KOPT-K1 (cell line): ENCODE data around the gene PPP3R1.
"Not testable (repeated sequence)": the region's sequence is repeated elsewhere in the genome, so short reads cannot be mapped to it uniquely, and the experiment has no call there.

ENCODE experiments used
- H3K27ac ChIP-seq: fragments of 200-600 bp; sonication (generic); 2 replicates; pipeline ENCODE4 v1.5.1; 2016; ENCODE audit warnings: antibody characterized with exemption, mild to moderate bottlenecking, low read depth, low read length; ENCODE audit not compliant: poor library complexity, severe bottlenecking
- H3K36me3 ChIP-seq: fragments of 200-600 bp; sonication (generic); 2 replicates; pipeline ENCODE4 v1.5.1; 2017; ENCODE audit warnings: antibody characterized with exemption, mild to moderate bottlenecking, low read length, moderate library complexity; ENCODE audit not compliant: insufficient read depth
- H3K9me3 ChIP-seq: fragments of 200-600 bp; sonication (generic); 2 replicates; pipeline ENCODE4 v1.5.1; 2017; ENCODE audit warnings: antibody characterized with exemption, low read length, mild to moderate bottlenecking; ENCODE audit not compliant: insufficient read depth, poor library complexity, severe bottlenecking

PPP3R1 gene

DNA sequence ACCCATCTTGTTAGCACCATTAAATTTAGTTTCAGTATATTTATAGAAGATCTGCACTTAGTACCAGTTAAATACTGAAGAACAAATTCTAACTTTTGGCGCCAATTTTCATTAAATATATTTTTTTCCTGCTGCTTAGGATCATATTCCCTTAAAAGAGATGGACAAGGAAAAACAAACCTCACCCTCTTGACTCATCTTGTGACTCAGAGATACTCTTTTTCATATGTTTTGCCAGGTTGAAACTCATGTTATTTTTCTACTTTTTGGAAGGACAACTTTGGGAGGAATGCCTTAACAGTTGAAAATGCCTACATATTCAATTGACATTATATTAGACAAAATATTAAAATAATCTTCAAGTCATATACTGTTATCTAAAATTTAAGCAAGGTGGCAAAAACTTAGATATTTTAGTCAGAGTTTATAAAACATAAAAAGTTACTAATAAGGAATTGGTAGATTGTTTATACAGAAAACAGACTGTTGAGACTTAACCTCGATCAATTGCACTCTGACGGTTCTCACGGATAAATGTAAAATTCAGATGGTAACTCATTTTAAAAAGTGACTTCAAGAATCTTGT lies 58.5 kb downstream of the PPP3R1 start:
- H3K9me3 ChIP-seq: no peaks in the 10 kb centered on the region
- no peak overlapping the region for H3K27ac ChIP-seq
- H3K36me3 ChIP-seq: no peaks in the 10 kb centered on the region

DNA sequence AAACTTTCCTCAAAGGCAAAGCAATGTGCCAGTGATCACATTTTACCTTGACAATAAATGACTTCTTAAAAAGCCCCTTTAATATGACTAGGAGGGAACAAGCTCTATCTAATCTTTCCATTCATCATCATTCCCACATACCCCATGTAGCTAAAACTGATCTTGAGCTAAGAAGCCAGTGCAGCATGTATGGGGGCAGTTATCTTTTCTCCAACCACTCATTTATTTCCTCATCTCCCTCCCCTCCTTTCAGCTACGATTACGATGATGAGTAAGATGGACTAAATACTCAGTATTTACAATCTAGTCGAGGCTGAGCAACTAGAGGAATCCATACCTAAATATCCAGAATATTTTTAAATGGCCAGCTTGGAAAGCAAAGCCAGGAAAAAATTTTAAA lies 59.2 kb downstream of the PPP3R1 start:
- Histone ChIP-seq H3K9me3 (no peaks in the 10 kb centered on the region), H3K36me3 (no peaks in the 10 kb centered on the region), H3K27ac (no peak overlapping the region)

DNA sequence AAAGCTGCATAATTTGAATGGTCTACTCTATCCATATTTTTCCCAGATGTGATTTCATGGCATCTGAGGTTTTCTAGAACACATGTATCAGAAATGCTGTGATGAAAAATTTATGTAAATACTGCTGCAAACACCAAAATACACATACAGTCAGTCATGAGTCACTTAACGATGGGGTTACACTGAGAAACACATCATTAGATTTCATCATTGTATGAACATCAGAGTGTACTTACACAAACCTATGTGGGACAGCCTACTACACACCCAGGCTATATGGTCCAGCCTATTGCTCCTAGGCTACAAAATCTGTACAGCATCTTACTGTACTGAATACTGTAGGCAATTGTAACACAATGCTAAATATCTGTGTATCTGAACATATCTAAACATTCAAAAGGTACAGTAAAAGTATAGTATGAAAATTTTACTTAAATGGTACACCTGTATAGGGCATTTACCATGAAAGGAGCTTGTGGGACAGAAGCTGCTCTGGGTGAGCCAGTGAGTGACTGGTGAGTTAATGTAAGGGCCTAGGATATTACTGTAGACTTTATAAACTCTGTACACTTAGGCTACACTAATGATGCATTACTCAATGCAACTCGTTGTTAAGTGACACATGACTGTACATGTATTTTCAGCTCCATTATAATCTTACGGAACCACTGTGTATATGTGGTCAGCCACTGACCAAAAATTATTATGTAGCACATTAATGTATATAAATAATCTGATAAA lies 61.2 kb downstream of the PPP3R1 start:
- Histone ChIP-seq H3K9me3 (no peaks in the 10 kb centered on the region), H3K27ac (no peak overlapping the region), H3K36me3 (peaks cover 10% of the 10 kb centered on the region)

DNA sequence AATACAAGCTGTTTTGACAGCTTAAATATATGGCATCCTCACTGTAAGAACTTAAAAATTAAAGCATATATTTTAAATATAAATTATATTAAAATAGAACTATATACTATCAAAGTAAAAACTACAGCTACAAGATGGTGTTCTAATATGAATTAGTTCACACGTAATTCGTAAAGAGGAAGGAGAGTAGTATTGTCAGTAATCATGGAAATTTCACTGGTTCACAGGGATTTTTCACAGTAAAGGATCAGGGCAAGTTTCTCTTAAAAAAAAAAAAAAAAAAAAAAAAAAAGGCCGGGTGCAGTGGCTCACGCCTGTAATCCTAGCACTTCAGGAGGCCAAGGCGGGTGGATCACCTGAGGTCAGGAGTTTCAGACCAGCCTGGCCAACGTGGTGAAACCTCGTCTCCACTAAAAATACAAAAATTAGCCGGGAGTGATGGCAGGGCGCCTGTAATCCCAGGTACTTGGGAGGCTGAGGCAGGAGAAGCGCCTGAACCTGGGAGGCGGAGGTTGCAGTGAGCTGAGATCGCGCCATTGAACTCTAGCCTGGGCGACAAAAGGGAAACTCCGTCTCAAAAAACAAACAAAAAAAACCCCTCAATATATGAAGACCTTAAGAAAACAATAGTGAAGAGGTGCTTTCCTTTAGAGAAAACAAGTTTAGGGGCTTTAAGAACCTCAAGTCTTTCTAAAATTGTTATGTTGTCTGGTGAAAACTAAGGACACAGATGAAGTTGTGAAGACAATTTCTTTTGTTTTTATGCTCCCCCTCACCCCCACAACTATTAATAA lies 62.1 kb downstream of the PPP3R1 start:
- Histone ChIP-seq H3K9me3 (no peaks in the 10 kb centered on the region), H3K36me3 (peaks cover 17% of the 10 kb centered on the region), H3K27ac (no peak overlapping the region)

DNA sequence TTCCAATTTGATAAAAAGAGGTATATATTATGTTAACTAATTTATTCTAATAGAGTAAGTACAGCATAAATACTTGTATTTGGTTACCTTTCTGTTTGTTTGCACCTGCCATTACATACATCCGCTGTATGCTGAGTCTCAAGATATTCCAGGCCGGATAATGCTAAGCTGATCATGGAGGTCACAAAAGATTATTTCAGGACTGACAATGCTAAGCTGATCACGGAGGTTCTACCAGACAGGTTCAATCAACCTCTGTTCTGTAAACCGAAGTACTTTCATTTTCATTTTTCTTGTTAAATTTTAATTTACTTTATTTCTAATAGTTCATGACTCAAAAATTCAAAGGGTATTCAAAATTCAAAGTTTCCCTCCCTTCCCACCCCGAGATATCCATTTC lies 63.5 kb downstream of the PPP3R1 start:
- H3K36me3 ChIP-seq: peaks cover 29% of the 10 kb centered on the region
- no peaks in the 10 kb centered on the region for H3K9me3 ChIP-seq
- H3K27ac ChIP-seq: peak overlapping the region; percentile 37

DNA sequence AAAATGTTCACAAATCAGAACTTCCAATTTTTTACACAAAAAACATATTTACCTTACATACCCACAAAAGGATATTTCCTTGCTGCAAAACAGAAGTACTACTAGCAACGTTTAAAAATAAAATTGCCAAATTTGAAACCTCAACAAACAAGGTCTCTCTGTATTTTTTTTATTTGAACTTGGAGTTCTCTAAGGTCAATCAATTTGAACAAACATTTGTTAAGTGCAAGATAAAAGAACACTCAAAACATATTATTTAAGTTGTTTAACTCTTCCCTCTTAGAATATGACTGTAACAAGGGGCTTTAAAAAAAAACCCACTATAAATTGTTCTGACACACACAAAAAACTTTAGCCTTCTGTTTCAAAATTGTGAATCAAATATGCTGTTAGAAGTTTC lies 65.0 kb downstream of the PPP3R1 start:
- H3K27ac ChIP-seq: no peak overlapping the region

DNA sequence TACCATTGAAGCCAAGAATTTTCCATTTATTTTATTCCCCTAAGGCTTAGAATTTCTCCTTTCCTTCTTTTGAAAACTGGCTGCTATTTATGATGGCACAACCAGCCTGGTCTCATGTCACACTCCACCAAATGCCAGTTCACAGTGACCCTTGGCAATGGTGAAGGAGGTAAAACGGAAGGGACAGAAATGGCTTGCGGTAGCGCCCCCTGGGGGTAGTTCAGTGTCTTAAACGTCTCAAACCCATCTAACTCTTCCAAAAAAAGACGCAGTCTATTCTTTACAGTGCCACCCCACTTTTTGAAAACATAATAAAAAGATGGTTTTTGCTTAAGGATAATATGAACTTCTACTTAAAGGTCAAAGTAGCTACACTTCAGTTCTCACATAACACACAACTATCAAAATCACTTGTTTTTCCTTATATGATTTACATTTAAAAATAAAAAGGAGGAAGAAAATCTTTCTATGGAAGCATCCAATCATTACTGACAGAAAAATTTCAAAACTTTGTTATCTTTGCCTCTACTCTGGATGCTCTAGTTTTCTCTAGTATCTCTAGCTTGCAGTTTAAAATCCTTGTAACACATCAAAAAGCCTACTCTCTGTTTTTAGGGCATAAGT lies 66.7 kb downstream of the PPP3R1 start:
- no peaks in the 10 kb centered on the region for H3K9me3 ChIP-seq
- H3K27ac ChIP-seq: no peak overlapping the region
- H3K36me3 ChIP-seq: peaks cover 60% of the 10 kb centered on the region

More for the DNA sequence above, 65.0 kb downstream of the PPP3R1 start:
- no peaks in the 10 kb centered on the region for H3K9me3 ChIP-seq
- H3K36me3 ChIP-seq: peaks cover 44% of the 10 kb centered on the region

DNA sequence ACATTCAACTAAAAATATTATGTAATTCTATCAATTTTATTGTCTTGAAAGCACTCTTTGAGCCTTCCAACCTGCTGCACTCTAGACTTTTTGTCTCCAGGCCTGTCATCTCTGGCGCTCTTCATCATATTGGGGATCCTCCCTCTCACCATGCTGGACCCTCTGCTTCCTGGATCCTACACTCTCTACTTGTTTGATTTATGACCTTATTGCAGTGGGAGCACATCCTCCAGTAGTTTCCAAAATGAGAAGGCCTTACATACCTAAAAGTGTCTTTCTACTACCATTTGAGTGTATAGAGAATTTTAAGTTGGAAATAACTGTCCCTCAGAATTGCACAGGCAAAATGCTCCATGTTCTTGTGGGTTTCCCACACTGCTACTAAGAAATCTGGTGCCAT lies 69.4 kb downstream of the PPP3R1 start:
- Histone ChIP-seq H3K9me3 (no peaks in the 10 kb centered on the region), H3K27ac (no peak overlapping the region), H3K36me3 (peaks cover 86% of the 10 kb centered on the region)

DNA sequence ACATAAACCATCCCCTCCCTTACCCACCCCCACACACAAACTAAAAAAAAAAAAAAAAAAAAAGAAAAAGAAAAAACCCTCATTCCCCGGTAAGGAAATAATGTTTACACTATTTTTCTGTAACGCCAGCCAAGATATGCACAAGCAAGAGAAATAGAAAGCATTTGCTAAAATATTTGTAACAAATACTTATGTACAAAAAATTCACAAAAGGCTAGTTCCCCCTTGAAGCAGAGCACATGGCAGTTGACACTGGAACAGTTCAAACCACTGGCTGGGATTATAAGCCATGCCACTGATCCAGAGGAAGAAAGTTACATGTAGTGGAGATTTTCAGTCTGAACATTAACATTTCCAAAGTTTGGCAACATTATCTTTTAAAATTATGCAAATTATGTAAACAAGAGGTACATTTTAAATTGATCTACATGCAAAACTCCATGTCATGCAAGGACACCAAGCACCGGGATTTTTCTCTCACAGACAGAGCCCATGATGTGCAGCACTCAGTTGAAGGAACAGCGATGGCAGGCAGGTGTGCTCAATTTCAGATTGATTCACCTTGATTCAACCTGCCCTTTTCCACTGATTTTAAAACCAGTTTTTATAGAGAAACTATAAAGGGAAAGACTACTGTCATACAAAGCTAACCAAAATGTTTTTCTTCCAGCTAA lies 73.2 kb downstream of the PPP3R1 start:
- Histone ChIP-seq H3K27ac (no peak overlapping the region), H3K9me3 (no peaks in the 10 kb centered on the region), H3K36me3 (peaks cover 96% of the 10 kb centered on the region)

DNA sequence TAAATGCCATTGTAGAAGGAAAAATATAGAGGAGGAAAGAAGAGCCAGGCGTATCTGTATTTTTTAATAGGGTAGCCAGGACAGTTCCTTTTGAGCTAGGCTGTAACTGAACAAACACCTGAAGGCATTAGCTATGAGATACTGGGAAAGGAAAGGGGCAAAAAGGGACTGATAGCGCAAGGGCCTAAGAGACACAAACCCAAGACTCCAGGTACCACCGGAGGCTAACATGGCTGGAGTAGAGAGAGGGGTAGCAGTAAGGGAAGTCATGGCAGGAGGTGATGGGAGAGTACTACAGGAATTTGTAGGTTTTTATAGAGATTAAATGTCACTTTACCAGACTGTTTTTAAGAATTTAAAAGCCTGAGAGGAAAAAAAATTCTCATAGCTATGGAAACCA lies 73.9 kb downstream of the PPP3R1 start:
- Histone ChIP-seq H3K36me3 (peaks cover 96% of the 10 kb centered on the region), H3K9me3 (no peaks in the 10 kb centered on the region), H3K27ac (no peak overlapping the region)

DNA sequence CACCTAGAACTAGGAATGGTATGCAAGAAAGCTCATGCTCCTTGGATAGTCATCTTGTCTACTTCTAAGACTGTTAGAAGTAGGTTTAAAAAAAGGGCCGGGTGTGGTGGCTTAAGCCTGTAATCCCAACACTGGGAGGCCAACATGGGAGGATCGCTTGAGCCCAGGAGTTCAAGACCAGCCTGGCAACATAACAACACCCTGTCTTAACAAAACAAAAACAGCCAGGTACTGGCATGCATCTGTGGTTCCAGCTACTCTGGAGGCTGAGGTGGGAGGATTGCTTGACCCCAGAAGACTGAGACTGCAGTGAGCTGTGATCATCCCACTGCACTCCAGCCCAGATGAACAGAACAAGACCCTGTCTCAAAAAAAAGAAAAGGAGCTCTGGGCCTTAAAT lies 74.8 kb downstream of the PPP3R1 start:
- Histone ChIP-seq H3K36me3 (peaks cover 96% of the 10 kb centered on the region), H3K27ac (no peak overlapping the region), H3K9me3 (no peaks in the 10 kb centered on the region)

DNA sequence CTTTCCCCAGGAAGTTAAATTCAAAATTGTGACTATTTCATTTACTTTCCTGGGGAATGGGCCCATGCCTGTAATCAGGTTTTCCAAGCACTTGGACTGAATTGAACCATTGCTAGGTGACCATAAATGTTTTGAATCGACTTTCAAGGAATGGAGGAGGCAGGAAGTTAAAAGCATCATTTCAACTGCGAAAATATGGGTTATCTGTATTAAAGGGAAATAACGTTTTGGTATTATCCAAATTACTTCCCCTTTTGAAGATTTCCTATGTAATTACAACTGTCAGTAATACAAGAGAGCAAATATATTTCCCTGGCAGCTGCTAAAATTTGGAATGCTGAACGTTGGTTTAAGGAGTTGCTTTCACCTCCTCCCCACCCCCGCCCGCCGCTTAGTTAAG lies 75.7 kb downstream of the PPP3R1 start:
- Histone ChIP-seq H3K9me3 (no peaks in the 10 kb centered on the region), H3K27ac (no peak overlapping the region), H3K36me3 (peaks cover 96% of the 10 kb centered on the region)

DNA sequence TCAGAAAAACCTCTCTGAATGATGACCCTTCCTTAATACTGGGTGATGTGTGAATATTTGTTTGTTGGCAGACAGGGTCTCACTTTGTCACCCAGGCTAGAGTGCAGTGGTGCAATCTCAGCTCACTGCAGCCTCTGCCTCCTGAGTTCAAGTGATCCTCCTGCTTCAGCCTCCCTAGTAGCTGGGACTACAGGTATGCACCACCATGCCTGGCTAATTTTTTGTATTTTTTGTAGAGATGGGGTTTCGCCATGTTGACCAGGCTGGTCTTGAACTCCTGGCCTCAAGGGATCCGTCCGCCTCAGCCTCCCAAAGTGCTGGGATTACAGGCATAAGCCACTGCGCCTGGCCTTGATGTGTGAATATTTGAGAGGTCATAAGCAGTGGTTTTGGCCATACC lies 77.1 kb downstream of the PPP3R1 start:
- H3K27ac ChIP-seq, H3K9me3 ChIP-seq: not testable (repeated sequence)
- peaks cover 96% of the 10 kb centered on the region for H3K36me3 ChIP-seq

DNA sequence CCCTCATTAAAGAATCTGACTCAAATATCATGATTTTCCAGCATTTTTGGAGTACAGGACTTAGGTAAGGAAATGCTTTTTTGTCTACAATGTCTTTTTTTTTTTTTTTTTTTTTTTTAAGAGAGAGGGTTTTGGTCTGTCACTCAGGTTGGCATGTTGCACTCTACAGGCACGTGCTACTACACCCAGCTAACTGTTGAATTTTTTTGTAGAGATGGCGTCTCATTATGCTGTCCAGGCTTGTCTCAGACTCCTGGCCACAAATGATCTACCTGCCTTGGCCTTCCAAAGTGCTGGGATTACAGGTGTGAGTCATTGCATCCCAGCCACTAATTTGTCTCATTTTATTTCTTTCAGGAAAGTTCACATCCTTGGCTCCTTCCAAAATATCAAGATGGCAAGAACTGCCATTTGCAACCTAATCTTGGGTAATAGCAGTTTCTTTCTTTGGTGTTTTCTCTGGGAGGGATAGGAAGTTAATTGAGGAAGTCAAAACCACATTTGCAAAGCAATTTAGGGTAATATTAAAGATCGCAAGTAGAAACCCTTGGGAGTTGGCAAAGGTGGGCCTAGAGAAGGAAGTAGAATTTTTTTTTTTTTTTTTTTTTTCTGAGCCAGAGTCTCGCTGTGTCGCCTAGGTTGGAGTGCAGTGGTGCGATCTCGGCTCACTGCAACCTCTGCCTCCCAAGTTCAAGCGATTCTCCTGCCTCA lies 79.2 kb downstream of the PPP3R1 start:
- Histone ChIP-seq H3K27ac (no peak overlapping the region), H3K9me3 (no peaks in the 10 kb centered on the region), H3K36me3 (peaks cover 96% of the 10 kb centered on the region)
